ENCODE results near the gene MIX23.

DNA sequence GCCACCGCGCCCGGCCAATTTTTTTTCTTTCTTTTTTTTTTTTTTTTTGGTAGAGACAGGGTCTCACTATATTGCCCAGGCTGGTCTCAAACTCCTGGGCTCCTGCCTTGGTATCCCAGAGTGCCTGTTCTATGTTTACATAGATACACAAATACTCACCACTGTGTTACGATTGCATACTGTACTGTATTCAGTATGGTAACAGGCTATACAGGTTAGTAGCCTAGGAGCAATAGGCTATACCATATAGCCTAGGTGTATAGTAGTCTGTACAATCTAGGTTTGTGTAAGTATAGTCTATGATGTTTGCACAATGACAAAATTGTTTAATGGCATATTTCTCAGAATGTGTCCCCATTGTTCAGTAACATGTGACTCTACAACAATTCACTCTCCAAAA, 31.4 kb downstream of the MIX23 start:
- TF ChIP-seq, protein P1, sequence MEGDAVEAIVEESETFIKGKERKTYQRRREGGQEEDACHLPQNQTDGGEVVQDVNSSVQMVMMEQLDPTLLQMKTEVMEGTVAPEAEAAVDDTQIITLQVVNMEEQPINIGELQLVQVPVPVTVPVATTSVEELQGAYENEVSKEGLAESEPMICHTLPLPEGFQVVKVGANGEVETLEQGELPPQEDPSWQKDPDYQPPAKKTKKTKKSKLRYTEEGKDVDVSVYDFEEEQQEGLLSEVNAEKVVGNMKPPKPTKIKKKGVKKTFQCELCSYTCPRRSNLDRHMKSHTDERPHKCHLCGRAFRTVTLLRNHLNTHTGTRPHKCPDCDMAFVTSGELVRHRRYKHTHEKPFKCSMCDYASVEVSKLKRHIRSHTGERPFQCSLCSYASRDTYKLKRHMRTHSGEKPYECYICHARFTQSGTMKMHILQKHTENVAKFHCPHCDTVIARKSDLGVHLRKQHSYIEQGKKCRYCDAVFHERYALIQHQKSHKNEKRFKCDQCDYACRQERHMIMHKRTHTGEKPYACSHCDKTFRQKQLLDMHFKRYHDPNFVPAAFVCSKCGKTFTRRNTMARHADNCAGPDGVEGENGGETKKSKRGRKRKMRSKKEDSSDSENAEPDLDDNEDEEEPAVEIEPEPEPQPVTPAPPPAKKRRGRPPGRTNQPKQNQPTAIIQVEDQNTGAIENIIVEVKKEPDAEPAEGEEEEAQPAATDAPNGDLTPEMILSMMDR (IDR thresholded peaks at IDR 0.05; ENCODE audit: insufficient read depth, low read depth, low read length) = no peak
- TF ChIP-seq EZH2 (IDR thresholded peaks at IDR 0.05; ENCODE audit: insufficient read depth, low read length) = no peak
